HG03558 (cell line): ENCODE measurements around the gene KIAA0513.

ENCODE experiments used
- ATAC-seq: cut with Tn5 transposase; IDR thresholded peaks from one replicate; pipeline ENCODE4 v1.9.1; 2021; ENCODE audit warnings: moderate number of reproducible peaks; ENCODE audit not compliant: unreplicated experiment; ENCODE audit errors: extremely low read depth

KIAA0513 gene

GRCh38 chr16:85066346-85066885 lies 38.8 kb downstream of the KIAA0513 start:
- ATAC-seq: no peak

GRCh38 chr16:85067024-85067423 lies 39.4 kb downstream of the KIAA0513 start:
- ATAC-seq: no peak

GRCh38 chr16:85067426-85067825 lies 39.8 kb downstream of the KIAA0513 start:
- ATAC-seq: no peak

GRCh38 chr16:85068746-85069145 lies 41.2 kb downstream of the KIAA0513 start:
- no peak for ATAC-seq

GRCh38 chr16:85069171-85069570 lies 41.6 kb downstream of the KIAA0513 start:
- no peak for ATAC-seq

GRCh38 chr16:85072076-85072860 lies 44.7 kb downstream of the KIAA0513 start:
- no peak for ATAC-seq

GRCh38 chr16:85072947-85073346 lies 45.4 kb downstream of the KIAA0513 start:
- no peak for ATAC-seq

GRCh38 chr16:85074225-85074914 lies 46.8 kb downstream of the KIAA0513 start:
- ATAC-seq: no peak

- no peak for ATAC-seq
Observed at GRCh38 chr16:85075236-85075924, 47.8 kb downstream of the KIAA0513 start.

- ATAC-seq: no peak
Observed at GRCh38 chr16:85077039-85077438, 49.4 kb downstream of the KIAA0513 start.

- no peak for ATAC-seq
Observed at GRCh38 chr16:85077576-85078125, 50.1 kb downstream of the KIAA0513 start.

- no peak for ATAC-seq
Observed at GRCh38 chr16:85078226-85078625, 50.6 kb downstream of the KIAA0513 start.

- ATAC-seq: no peak
Observed at GRCh38 chr16:85078952-85079351, 51.4 kb downstream of the KIAA0513 start.

- no peak for ATAC-seq
Observed at GRCh38 chr16:85079785-85080570, 52.4 kb downstream of the KIAA0513 start.

- no peak for ATAC-seq
Observed at GRCh38 chr16:85081038-85081437, 53.4 kb downstream of the KIAA0513 start.

GRCh38 chr16:85081765-85082164 lies 54.2 kb downstream of the KIAA0513 start:
- no peak for ATAC-seq

- no peak for ATAC-seq
Observed at GRCh38 chr16:85082173-85083050, 54.8 kb downstream of the KIAA0513 start.

- no peak for ATAC-seq
Observed at GRCh38 chr16:85083051-85083639, 55.5 kb downstream of the KIAA0513 start.
